Measurements from ENCODE around the gene LSP1. TPM values are rescaled to one million over a fixed set of nuclear protein-coding genes. Genes with fewer than 3 reads are reported as not detected.

LSP1 gene
- total RNA-seq, 2 experiments from 2014 or later = 228 to 232 TPM

GRCh38 chr11:1848640-1849430, 4.0 kb upstream of the LSP1 start:
- CTCF ChIA-PET = interaction anchor here (1.7 to 3.6 kb wide), 2 partner anchors 34 to 155 kb away, joined by 4 to 13 read pairs; no protein-coding TSS in a partner anchor

DNA sequence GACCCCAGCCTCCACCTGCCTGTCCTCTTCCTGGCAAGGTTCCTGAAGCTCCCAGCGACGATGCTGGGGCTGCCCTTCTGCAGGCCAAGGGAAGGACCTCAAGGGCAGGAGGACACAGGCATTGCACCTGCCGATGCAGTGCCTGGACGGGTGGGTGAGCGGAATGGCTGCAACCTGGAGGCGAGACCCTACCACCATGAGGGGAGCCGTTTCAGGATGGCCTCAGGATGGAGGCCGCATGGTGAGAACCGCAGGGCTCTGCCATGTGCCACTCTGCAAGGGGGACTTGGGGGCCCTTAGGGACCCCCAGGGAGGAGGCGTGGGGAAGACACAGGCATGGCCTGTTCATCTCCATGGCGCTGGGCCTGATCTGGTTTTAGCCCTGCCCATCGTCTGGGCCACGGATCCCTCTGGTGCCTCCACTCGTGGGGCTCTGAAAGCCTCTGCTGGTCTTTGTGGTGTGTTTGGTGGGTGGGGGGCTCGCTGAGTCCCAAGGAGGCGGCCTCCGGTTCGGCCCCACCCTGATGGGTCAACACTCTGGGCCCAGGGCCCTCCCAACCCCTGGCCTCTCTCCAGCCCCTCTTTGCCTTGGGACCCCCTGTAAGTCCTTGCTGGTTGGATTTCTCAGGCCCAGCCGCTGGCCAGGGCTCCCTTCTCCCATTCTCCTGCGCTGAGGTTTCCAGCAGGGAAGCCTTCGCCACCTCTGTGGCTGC, 1.3 kb upstream of the LSP1 start:
- H3K36me3 ChIP-seq (ENCODE audit: insufficient read depth, low read length) = peaks cover 16% of the 10 kb centered on the region
- ChIA-PET POLR2A (interaction anchor here (0.9 to 3.6 kb wide), 20 partner anchors 9 to 279 kb away, joined by 3 to 23 read pairs (median 6); partner anchors contain the start of genes DUSP8, PRR33 and TNNI2), CTCF (interaction anchor here (0.8 to 4.4 kb wide), 8 partner anchors 18 to 300 kb away, joined by 3 to 37 read pairs (median 5); no protein-coding TSS in a partner anchor)
- peak in 1 of 14 experiments; percentile 43 for DNase-seq
- H3K27ac Mint-ChIP-seq = peak overlapping the region; percentile 91
- intact Hi-C loops (cut with DNase I, micrococcal nuclease) = loop anchor here (1.0 to 10.0 kb wide), 5 partner anchors 14 to 543 kb away; partner anchors contain the start of gene CTSD (in 1 of the 2)
- H3K4me1 ChIP-seq (ENCODE audit: insufficient read depth, low read length) = peaks cover 93% of the 10 kb centered on the region
- no peaks in the 10 kb centered on the region for H3K27me3 ChIP-seq (ENCODE audit: control insufficient read depth in 1 of 2, insufficient read depth in 2 of 2, low read length in 2 of 2)
- peak overlapping the region; percentile 88 to 91 for H3K27ac ChIP-seq (ENCODE audit: low read depth in 1 of 2, low read length in 2 of 2)
- no peak for ATAC-seq (ENCODE audit: poor library complexity)
- peak overlapping the region; percentile 32 for H3K4me3 ChIP-seq (ENCODE audit: low read length)
- peak overlapping the region; percentile 98 for H3K4me3 Mint-ChIP-seq
- peaks cover 54% of the 10 kb centered on the region for H3K4me1 Mint-ChIP-seq (ENCODE audit: low read depth)
- H3K9me3 Mint-ChIP-seq = no peaks in the 10 kb centered on the region
- no peaks in the 10 kb centered on the region for H3K9me3 ChIP-seq (ENCODE audit: control insufficient read depth in 1 of 2, insufficient read depth in 1 of 2, low read length in 2 of 2)
- no peak for TF ChIP-seq CTCF (IDR thresholded peaks at IDR 0.05)
- H3K36me3 Mint-ChIP-seq (ENCODE audit: low read depth) = peaks cover 14% of the 10 kb centered on the region
- H3K27me3 Mint-ChIP-seq = no peaks in the 10 kb centered on the region

More at GRCh38 chr11:1848640-1849430, 4.0 kb upstream of the LSP1 start:
- H3K27ac Mint-ChIP-seq = peak overlapping the region; percentile 91
- POLR2A ChIA-PET = interaction anchor here (0.8 to 0.9 kb wide), 2 partner anchors 68 to 99 kb away, joined by 3 read pairs; no protein-coding TSS in a partner anchor
- no peak overlapping the region for H3K4me3 ChIP-seq (ENCODE audit: low read length)
- H3K36me3 Mint-ChIP-seq (ENCODE audit: low read depth) = peaks cover 11% of the 10 kb centered on the region
- H3K27me3 Mint-ChIP-seq = no peaks in the 10 kb centered on the region
- no peaks in the 10 kb centered on the region for H3K36me3 ChIP-seq (ENCODE audit: insufficient read depth, low read length)
- ATAC-seq (ENCODE audit: poor library complexity) = no peak
- H3K27ac ChIP-seq (ENCODE audit: low read depth in 1 of 2, low read length in 2 of 2) = peak overlapping the region in 1 of 2 donors; percentile 26
- no peaks in the 10 kb centered on the region for H3K9me3 ChIP-seq (ENCODE audit: control insufficient read depth in 1 of 2, insufficient read depth in 1 of 2, low read length in 2 of 2)
- intact Hi-C loops (cut with DNase I, micrococcal nuclease) = no loop called here
- peaks cover 73% of the 10 kb centered on the region for H3K4me1 Mint-ChIP-seq (ENCODE audit: low read depth)
- no peaks in the 10 kb centered on the region for H3K9me3 Mint-ChIP-seq
- no peak for TF ChIP-seq CTCF (IDR thresholded peaks at IDR 0.05)
- no peak for DNase-seq
- peak overlapping the region; percentile 34 for H3K4me3 Mint-ChIP-seq
- H3K4me1 ChIP-seq (ENCODE audit: insufficient read depth, low read length) = peaks cover 93% of the 10 kb centered on the region
- no peaks in the 10 kb centered on the region for H3K27me3 ChIP-seq (ENCODE audit: control insufficient read depth in 1 of 2, insufficient read depth in 2 of 2, low read length in 2 of 2)

DNA sequence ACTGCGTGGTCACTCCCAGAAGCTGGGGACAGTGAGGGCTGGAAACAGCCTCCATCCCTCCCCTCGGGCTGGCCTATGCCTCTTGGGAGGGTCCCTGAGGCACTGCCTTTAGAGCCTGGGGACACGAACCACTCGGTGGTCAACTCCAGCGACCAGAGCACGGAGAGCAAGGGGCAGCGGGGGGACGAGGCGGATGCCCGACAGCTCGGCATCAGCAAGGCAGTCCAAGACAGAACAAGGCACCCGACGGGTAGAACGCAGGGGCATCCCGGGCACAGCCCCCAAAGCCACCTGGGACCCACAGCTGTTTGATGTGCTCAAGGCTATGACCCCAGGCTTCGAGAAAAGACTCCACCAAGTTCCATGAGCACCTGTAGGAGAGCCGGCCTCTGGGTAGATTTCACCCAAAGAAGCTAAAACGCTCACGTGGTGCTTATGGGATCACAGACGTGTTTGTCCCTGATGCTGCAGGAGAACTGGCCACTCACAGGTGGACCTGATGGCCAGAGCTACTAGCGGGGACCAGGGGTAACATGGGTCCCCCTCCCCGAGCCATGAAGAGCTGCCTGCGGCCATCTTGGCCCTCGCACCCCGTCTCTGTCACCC, 510 bp upstream of the LSP1 start:
- Mint-ChIP-seq H3K27ac (peak overlapping the region; percentile 91), H3K36me3 (ENCODE audit: low read depth) (peaks cover 14% of the 10 kb centered on the region), H3K27me3 (no peaks in the 10 kb centered on the region), H3K4me3 (peak overlapping the region; percentile 98), H3K4me1 (ENCODE audit: low read depth) (peaks cover 51% of the 10 kb centered on the region), H3K9me3 (no peaks in the 10 kb centered on the region)
- TF ChIP-seq CTCF (IDR thresholded peaks at IDR 0.05) = no peak
- ChIA-PET POLR2A (interaction anchor here (1.0 to 3.6 kb wide), 12 partner anchors 10 to 280 kb away, joined by 3 to 23 read pairs (median 5); partner anchors contain the start of genes DUSP8, MRPL23 and TNNI2), CTCF (interaction anchor here (1.1 to 4.4 kb wide), 3 partner anchors 17 to 149 kb away, joined by 3 to 37 read pairs (median 4); no protein-coding TSS in a partner anchor)
- H3K36me3 ChIP-seq (ENCODE audit: insufficient read depth, low read length) = peaks cover 24% of the 10 kb centered on the region
- H3K4me3 ChIP-seq (ENCODE audit: low read length) = peak overlapping the region; percentile 94
- H3K27me3 ChIP-seq (ENCODE audit: control insufficient read depth in 1 of 2, insufficient read depth in 2 of 2, low read length in 2 of 2) = no peaks in the 10 kb centered on the region
- intact Hi-C loops (cut with DNase I, micrococcal nuclease) = loop anchor here (2.0 to 10.0 kb wide), 4 partner anchors 18 to 542 kb away; partner anchors contain the start of gene CTSD (in 1 of the 2)
- DNase-seq = no peak
- peaks cover 93% of the 10 kb centered on the region for H3K4me1 ChIP-seq (ENCODE audit: insufficient read depth, low read length)
- ATAC-seq (ENCODE audit: poor library complexity) = no peak
- H3K9me3 ChIP-seq (ENCODE audit: control insufficient read depth in 1 of 2, insufficient read depth in 1 of 2, low read length in 2 of 2) = no peaks in the 10 kb centered on the region
- H3K27ac ChIP-seq (ENCODE audit: low read depth in 1 of 2, low read length in 2 of 2) = peak overlapping the region; percentile 88 to 91
